NT2/D1 (cell line): ENCODE data around the gene NGDN.

Source experiments
- DNase-seq: peaks from one replicate; pipeline ENCODE4 v3.0.0-alpha.2; 2011; ENCODE audit warnings: low read depth, low spot score
- H3K27me3 ChIP-seq: 2 replicates; pipeline ENCODE4 v1.6.0; 2011; ENCODE audit warnings: mild to moderate bottlenecking; ENCODE audit not compliant: insufficient read length, insufficient read depth
- H3K36me3 ChIP-seq: 2 replicates; pipeline ENCODE4 v1.6.1; 2011; ENCODE audit warnings: mild to moderate bottlenecking, low read length, mixed read lengths; ENCODE audit not compliant: insufficient read depth, insufficient read length
- H3K4me1 ChIP-seq: 2 replicates; pipeline ENCODE4 v1.5.1; 2011; ENCODE audit not compliant: insufficient read depth, insufficient read length
- H3K4me3 ChIP-seq: 2 replicates; pipeline ENCODE4 v1.5.1; 2011; ENCODE audit warnings: low read depth; ENCODE audit not compliant: insufficient read length
- H3K9ac ChIP-seq: 2 replicates; pipeline ENCODE4 v1.6.0; 2011; ENCODE audit warnings: low read depth; ENCODE audit not compliant: insufficient read length
- H3K9me3 ChIP-seq: 2 replicates; pipeline ENCODE4 v1.5.1; 2011; ENCODE audit warnings: mild to moderate bottlenecking, low read length; ENCODE audit not compliant: insufficient read depth
- SUZ12 ChIP-seq: IDR thresholded peaks from 2 replicates; pipeline ENCODE4 v1.6.1; 2011; ENCODE audit not compliant: insufficient read length, insufficient read depth; ENCODE audit errors: extremely low read depth
- YY1 ChIP-seq: IDR thresholded peaks from 2 replicates; pipeline ENCODE4 v1.6.1; 2011; ENCODE audit not compliant: insufficient read length, insufficient read depth
- ZNF274 ChIP-seq: IDR thresholded peaks from 2 replicates; pipeline ENCODE4 v1.6.1; 2011; ENCODE audit warnings: mild to moderate bottlenecking, low read depth, low read length

The NGDN gene

DNA sequence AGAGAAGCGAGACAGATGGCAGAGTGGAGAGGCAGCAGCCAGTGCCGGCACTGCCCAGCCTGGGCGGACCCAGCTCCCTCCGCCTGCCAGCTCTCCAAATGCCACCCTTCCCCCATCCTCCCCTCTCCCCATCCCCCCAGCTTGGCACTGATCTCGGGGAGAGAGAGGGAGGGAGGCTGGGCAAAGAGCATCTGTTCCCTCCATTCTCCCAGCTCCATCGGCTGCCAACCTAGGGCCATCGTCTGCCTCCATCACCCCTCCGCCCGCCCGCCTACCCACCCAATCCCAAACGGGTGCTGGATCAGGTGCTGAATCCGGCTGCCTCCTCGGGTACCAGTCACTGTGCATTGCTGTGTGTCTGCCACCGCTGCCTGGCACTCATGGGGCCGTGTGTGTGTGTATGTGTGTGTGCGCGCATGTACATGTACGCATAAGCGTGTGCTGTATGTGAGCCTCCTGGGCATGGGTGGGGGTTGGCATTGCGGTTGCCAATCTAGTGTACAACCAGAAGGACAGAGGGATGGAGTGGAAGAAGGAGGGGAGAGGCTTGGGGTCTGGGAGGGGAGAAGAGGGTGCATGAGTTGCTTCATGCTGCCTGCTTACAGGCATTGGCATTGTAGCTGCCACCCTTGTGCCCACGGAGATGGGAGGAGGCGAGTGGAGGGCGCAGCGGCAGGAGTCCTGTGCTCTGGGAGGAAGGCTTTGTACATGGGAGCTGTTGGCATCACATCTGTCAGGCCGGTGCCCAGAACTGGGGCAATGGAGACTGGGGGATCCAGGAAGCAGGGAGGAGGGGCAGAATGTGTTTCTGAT lies 43.7 kb downstream of the NGDN start:
- H3K4me1 ChIP-seq: peaks cover 2% of the 10 kb centered on the region
- DNase-seq: no peak
- H3K27me3 ChIP-seq: no peaks in the 10 kb centered on the region
- no peaks in the 10 kb centered on the region for H3K9me3 ChIP-seq
- H3K9ac ChIP-seq: no peak overlapping the region
- H3K4me3 ChIP-seq: no peak overlapping the region
- H3K36me3 ChIP-seq: peaks cover 7% of the 10 kb centered on the region
- TF ChIP-seq YY1: no peak
- TF ChIP-seq SUZ12: no peak
- TF ChIP-seq ZNF274: no peak

DNA sequence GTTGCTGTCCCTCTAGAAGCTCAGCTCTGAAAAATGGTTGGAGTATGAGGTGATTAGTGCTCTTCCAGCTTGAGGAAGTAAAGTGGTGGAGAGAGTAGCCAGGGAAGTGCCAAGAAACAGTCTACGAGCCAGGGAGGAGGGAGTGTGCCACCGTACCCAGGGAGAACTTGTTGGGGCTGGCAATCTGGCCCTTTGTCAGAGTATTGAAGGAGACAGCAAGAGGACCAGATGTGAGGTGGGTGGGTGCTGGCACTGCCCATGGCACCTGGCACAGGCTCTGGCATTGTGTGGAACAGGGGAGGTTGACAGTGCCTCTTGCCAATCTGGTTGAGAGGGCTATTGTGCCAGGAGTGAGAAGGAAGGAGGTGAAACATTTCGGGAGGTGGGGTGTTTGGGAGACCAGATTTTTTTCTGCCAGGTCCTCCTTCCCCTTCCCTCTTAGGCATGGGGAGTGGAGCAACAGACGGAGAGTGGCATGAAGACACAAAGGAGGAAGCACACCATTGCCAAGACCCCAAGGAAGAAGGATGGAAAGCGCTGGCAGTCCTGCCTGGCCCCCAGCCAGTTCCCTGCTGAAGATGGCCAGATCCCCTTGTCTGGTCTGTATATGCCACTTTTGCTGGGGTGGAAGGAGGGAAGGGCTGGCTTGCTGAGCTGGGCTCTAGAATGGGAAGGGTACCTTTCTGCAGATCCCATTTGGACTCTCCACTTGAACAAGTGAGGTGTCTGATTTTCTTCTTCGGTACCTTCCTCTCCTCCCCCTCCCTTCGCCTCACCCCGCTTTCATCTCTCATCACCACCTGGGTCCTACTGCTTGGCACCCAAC lies 44.5 kb downstream of the NGDN start:
- Histone ChIP-seq H3K9me3 (no peaks in the 10 kb centered on the region), H3K4me3 (no peak overlapping the region), H3K36me3 (peaks cover 7% of the 10 kb centered on the region), H3K4me1 (no peaks in the 10 kb centered on the region), H3K27me3 (no peaks in the 10 kb centered on the region), H3K9ac (no peak overlapping the region)
- DNase-seq: no peak
- TF ChIP-seq ZNF274: no peak
- no peak for TF ChIP-seq SUZ12
- TF ChIP-seq YY1: no peak

DNA sequence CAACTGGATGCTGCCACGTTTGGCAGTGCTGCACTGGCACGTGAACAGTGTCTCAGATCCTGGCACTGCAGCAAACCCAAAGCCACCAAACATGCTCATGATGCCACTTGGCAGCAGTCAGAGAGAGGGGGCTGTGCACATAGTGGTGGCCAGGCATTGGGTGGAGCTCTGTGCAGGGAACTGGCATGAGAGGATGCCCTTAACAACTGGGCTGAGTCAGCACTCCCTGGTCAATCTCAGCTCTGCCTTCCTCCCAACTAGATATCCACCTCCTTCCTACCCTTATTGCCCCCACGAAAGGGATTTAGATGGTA lies 45.1 kb downstream of the NGDN start:
- peaks cover 7% of the 10 kb centered on the region for H3K36me3 ChIP-seq
- H3K4me1 ChIP-seq: no peaks in the 10 kb centered on the region
- no peaks in the 10 kb centered on the region for H3K27me3 ChIP-seq
- H3K9ac ChIP-seq: no peak overlapping the region
- H3K4me3 ChIP-seq: no peak overlapping the region
- no peak for TF ChIP-seq YY1
- no peak for TF ChIP-seq ZNF274
- TF ChIP-seq SUZ12: no peak
- DNase-seq: no peak
- H3K9me3 ChIP-seq: no peaks in the 10 kb centered on the region

- DNase-seq: no peak
These were observed 48.3 kb downstream of the NGDN start for GRCh38 chr14:23517650-23518326.

GRCh38 chr14:23518709-23519108 lies 49.2 kb downstream of the NGDN start:
- Histone ChIP-seq H3K27me3 (no peaks in the 10 kb centered on the region), H3K9ac (no peak overlapping the region), H3K4me3 (no peak overlapping the region), H3K4me1 (no peaks in the 10 kb centered on the region), H3K9me3 (no peaks in the 10 kb centered on the region), H3K36me3 (peaks cover 21% of the 10 kb centered on the region)
- TF ChIP-seq YY1 (no peak), ZNF274 (no peak), SUZ12 (no peak)
- no peak for DNase-seq

More at GRCh38 chr14:23517650-23518326, 48.3 kb downstream of the NGDN start:
- Histone ChIP-seq H3K4me3 (no peak overlapping the region), H3K36me3 (peaks cover 15% of the 10 kb centered on the region), H3K27me3 (no peaks in the 10 kb centered on the region), H3K9me3 (no peaks in the 10 kb centered on the region), H3K4me1 (no peaks in the 10 kb centered on the region), H3K9ac (no peak overlapping the region)
- TF ChIP-seq YY1 (no peak), SUZ12 (no peak), ZNF274 (no peak)

GRCh38 chr14:23520899-23521533 lies 51.5 kb downstream of the NGDN start:
- no peaks in the 10 kb centered on the region for H3K4me1 ChIP-seq
- DNase-seq: no peak
- H3K9me3 ChIP-seq: no peaks in the 10 kb centered on the region
- no peak overlapping the region for H3K9ac ChIP-seq
- TF ChIP-seq SUZ12: no peak
- no peak for TF ChIP-seq YY1
- TF ChIP-seq ZNF274: no peak
- no peak overlapping the region for H3K4me3 ChIP-seq
- H3K27me3 ChIP-seq: no peaks in the 10 kb centered on the region
- peaks cover 34% of the 10 kb centered on the region for H3K36me3 ChIP-seq
